ENCODE results near the gene DGKQ.
"Not testable (repeated sequence)": the region's sequence is repeated elsewhere in the genome, so short reads cannot be mapped to it uniquely, and the experiment has no call there.

DGKQ gene

DNA sequence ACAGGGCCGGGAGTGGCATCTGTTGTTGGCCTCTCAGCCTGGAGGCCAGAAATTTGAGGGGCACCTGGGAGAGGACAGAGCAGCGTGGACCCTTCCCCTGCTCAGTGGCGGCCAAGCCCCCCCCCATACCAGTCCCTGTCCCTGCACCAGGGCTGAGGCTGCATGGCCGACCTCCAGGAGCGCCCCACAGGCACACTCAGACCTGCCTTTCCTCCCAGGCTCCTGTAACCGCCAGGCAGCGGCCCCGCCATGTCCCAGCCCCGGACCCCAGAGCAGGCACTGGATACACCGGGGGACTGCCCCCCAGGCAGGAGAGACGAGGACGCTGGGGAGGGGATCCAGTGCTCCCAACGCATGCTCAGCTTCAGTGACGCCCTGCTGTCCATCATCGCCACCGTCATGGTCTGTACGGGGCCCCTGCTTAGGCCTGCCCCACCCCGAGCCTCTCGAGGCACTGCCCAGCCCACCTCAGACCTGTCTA lies 25.8 kb downstream of the DGKQ start:
- Histone ChIP-seq H3K27me3 (ENCODE audit: insufficient read depth, low read length) (peaks cover 2% of the 10 kb centered on the region; the same call in 1 of the 2 replicates), H3K9me3 (ENCODE audit: insufficient read depth, low read depth, low read length) (no peaks in the 10 kb centered on the region), H3K36me3 (ENCODE audit: insufficient read depth, low read length) (no peaks in the 10 kb centered on the region), H3K4me3 (ENCODE audit: low read length) (no peak overlapping the region), H3K9ac (ENCODE audit: low read depth, low read length) (no peak overlapping the region), H3K27ac (ENCODE audit: low read depth, low read length) (no peak overlapping the region), H3K4me1 (ENCODE audit: insufficient read depth, low read length) (peaks cover 10% of the 10 kb centered on the region; the same call in 1 of the 2 replicates)
- 93% methylated on average over 19 of the region's 19 CpGs for WGBS

DNA sequence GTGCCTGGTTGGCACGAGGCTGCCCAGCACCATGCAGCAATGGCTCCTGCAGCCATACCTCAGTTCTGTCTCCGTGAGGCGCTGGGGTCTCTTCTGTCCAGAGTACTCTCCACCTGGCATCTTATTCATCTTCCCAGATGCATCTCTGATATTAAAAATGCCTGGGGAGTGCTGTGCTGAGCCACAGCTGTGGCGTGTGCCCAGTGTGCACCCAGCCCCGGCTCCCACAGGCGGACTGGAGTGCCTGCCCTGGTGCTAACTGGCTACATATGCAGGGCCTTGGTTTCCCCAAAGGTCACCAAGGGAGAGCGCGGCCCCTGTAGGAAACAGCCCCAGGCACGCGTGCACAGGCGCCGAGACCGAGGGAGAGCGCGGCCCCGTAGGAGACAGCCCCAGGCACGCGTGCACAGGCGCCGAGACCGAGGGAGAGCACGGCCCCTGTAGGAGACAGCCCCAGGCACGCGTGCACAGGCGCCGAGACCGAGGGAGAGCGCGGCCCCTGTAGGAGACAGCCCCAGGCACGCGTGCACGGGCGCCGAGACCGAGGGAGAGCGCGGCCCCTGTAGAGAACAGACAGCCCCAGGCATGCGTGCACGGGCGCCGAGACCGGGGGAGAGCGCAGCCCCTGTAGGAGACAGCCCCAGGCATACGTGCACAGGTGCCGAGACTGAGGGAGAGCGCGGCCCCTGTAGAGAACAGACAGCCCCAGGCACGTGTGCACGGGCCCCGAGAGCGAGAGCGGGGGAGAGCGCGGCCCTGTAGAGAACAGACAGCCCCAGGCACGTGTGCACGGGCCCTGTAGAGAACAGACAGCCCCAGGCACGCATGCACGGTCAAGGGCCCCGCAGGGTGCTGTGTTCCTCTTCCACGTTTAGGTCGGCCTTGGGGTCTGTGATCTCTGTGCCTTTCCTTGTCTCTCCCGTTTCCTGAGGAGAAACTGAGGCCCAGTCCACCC lies 26.6 kb downstream of the DGKQ start:
- no peaks in the 10 kb centered on the region for H3K9me3 ChIP-seq (ENCODE audit: insufficient read depth, low read depth, low read length)
- H3K36me3 ChIP-seq (ENCODE audit: insufficient read depth, low read length): no peaks in the 10 kb centered on the region
- H3K27me3 ChIP-seq (ENCODE audit: insufficient read depth, low read length): peaks cover 2% of the 10 kb centered on the region; the same call in 1 of the 2 replicates
- H3K4me1 ChIP-seq (ENCODE audit: insufficient read depth, low read length): peaks cover 10% of the 10 kb centered on the region; the same call in 1 of the 2 replicates
- 92% methylated on average over 62 of the region's 62 CpGs for WGBS
- H3K9ac ChIP-seq (ENCODE audit: low read depth, low read length): no peak overlapping the region
- H3K4me3 ChIP-seq (ENCODE audit: low read length): no peak overlapping the region
- H3K27ac ChIP-seq (ENCODE audit: low read depth, low read length): no peak overlapping the region

DNA sequence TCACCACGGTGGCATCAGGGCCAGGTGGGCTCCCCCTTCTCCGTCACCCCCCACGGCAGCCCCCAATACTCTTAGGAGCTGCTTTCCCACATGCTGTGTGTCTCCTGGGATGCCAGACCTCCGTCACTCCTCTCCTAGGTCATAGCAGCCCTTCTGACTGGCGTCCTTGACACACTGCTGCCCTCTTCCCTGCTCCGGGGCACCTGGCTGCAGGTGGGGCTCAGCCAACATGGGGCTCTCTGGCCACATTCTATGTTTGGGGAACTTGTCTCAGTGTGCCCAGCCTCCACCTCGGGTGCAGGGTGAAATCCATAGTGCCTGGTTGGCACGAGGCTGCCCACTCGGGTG lies 27.3 kb downstream of the DGKQ start:
- WGBS: 80% methylated on average over 9 of the region's 9 CpGs
- Histone ChIP-seq H3K4me3 (ENCODE audit: low read length) (peak overlapping the region; percentile 40; the same call in 1 of the 2 replicates), H3K36me3 (ENCODE audit: insufficient read depth, low read length) (no peaks in the 10 kb centered on the region), H3K27me3 (ENCODE audit: insufficient read depth, low read length) (peaks cover 2% of the 10 kb centered on the region; the same call in 1 of the 2 replicates), H3K4me1 (ENCODE audit: insufficient read depth, low read length) (peaks cover 10% of the 10 kb centered on the region; the same call in 1 of the 2 replicates), H3K9ac (ENCODE audit: low read depth, low read length) (no peak overlapping the region), H3K27ac (ENCODE audit: low read depth, low read length) (no peak overlapping the region), H3K9me3 (ENCODE audit: insufficient read depth, low read depth, low read length) (no peaks in the 10 kb centered on the region)

DNA sequence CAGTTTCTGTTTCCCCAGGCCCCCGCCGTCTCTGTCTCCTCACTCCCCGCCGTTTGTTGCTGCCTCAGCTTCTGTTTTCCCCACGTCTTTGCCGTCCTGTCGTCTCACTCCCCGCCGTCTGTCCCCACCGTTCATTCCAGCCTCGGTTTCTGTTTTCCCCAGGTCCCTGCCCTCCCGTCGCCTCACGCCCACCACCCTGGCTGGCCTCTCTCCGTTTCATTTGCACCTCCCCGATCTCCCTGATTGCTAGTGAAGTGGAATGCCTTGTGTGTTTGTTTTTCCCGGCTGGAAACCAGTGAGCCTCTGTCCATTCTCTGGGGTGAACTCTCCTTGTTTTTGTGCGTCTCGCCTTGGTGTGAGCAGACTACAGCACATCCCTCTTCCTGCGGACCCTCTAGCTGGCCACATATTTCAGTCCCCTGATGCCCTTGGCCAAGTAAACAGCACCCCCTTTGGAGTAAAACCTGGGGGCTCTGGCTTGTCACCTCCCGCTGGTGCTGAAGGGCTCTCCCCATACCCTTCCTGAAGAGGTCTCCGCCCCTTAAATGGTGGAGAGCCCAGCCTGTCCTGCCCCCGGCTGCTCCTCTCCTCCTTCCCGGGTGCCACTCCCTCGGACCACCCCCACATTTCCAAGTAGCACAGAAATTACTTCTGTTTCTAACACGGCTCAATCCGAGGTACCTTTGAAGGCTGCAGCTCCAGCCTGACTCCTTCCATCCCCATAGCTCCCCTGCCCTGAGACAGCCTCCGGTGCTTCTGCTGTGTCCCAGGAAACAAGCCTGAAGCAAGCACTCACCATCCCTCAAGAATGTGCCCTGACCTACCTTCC lies 27.9 kb downstream of the DGKQ start:
- Histone ChIP-seq H3K4me3 (ENCODE audit: low read length) (peak overlapping the region; percentile 40), H3K36me3 (ENCODE audit: insufficient read depth, low read length) (no peaks in the 10 kb centered on the region), H3K9me3 (ENCODE audit: insufficient read depth, low read depth, low read length) (no peaks in the 10 kb centered on the region), H3K27ac (ENCODE audit: low read depth, low read length) (no peak overlapping the region), H3K4me1 (ENCODE audit: insufficient read depth, low read length) (peaks cover 10% of the 10 kb centered on the region; the same call in 1 of the 2 replicates), H3K27me3 (ENCODE audit: insufficient read depth, low read length) (peaks cover 2% of the 10 kb centered on the region; the same call in 1 of the 2 replicates), H3K9ac (ENCODE audit: low read depth, low read length) (peak overlapping the region; percentile 1; the same call in 1 of the 2 replicates)
- 29% methylated on average over 28 of the region's 28 CpGs for WGBS

DNA sequence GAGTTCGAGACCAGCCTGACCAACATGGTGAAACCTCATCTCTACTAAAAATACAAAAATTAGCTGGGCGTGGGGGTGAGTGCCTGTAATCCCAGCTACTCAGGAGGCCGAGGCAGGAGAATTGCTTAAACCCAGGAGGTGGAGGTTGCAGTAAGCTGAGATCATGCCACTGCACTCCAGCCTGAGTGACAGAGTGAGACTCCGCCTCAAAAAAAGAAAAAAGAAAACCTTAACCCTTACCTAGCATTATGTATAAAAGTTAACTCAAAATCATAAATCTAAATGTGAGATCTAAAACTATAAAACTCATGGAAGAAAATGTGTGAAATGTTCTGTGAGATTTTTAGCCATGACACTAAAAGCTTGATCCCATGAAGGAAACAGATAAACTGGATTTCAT lies 33.9 kb downstream of the DGKQ start:
- not testable (repeated sequence) for H3K36me3 ChIP-seq (ENCODE audit: insufficient read depth, low read length); H3K9ac ChIP-seq (ENCODE audit: low read depth, low read length); H3K27ac ChIP-seq (ENCODE audit: low read depth, low read length); H3K4me3 ChIP-seq (ENCODE audit: low read length); H3K9me3 ChIP-seq (ENCODE audit: insufficient read depth, low read depth, low read length); H3K4me1 ChIP-seq (ENCODE audit: insufficient read depth, low read length); H3K27me3 ChIP-seq (ENCODE audit: insufficient read depth, low read length)
- 88% methylated on average over 2 of the region's 4 CpGs for WGBS

DNA sequence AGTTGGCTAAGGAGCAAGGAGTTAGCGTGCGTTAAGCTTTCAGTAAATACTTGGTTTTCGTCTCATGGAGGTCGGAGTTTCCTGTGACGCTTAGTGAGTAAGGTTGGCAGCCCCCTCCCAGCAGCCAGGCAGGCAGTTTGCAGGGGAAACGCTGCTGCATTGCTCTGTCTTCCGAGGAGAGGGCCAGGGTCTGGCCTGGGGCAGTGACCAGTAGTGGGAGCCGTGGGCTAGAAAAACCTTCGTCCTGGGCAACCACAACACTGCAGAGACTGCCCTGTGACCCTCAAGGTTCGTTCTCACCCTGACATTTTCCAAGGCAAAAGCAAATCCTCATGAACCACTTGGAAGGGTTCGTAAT lies 40.7 kb downstream of the DGKQ start:
- H3K9me3 ChIP-seq (ENCODE audit: insufficient read depth, low read depth, low read length): no peaks in the 10 kb centered on the region
- H3K4me3 ChIP-seq (ENCODE audit: low read length): peak overlapping the region; percentile 92
- peak overlapping the region; percentile 12; the same call in 1 of the 2 replicates for H3K27ac ChIP-seq (ENCODE audit: low read depth, low read length)
- no peaks in the 10 kb centered on the region for H3K36me3 ChIP-seq (ENCODE audit: insufficient read depth, low read length)
- peak overlapping the region; percentile 72 for H3K9ac ChIP-seq (ENCODE audit: low read depth, low read length)
- WGBS: 8% methylated on average over 11 of the region's 11 CpGs
- peaks cover 4% of the 10 kb centered on the region; the same call in 1 of the 2 replicates for H3K27me3 ChIP-seq (ENCODE audit: insufficient read depth, low read length)
- no peaks in the 10 kb centered on the region; the same call in 1 of the 2 replicates for H3K4me1 ChIP-seq (ENCODE audit: insufficient read depth, low read length)

DNA sequence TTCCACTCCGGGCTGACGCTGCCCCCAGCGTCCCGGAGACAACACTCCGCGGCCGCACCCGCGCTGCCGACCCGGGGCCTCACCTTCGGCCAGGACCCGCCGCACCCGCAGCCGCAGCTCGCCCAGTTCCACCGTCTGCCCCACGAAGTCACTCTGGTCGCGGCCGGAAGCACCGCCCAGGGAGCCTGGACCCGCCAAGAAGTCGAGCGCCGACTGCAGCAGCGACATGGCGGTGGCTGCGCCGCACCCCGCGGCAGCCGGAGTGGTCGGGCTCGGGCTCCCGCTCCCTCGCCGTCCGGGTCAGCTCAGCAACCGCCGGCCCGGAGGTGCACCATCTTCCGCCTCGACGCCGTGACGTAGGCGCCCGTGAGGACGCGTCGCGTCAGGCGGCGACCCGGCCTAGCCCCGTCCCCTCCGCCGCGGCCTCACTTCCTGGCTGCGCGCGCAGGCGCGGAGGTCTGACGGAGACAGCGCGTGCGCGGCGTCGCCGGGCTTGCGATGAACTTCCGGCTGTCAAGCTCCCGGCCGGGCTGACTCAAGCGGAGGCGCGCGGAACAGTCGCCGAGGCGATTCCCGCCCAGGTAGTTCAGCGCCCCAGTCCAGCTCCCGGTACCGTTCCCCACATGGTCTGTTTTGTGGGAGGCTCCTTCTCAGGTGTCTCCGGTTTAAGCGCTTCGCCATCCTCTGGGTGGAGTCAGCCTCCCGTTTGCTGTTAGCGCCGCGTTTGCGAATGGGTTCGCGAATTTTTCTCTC lies 41.2 kb downstream of the DGKQ start, which contains the start of the genes GAK and TMEM175:
Gene GAK, minus strand, starts transcription at position 357 of the 753 bp plus-strand sequence. Its CDS starts 129 bp downstream, at position 228.
Gene TMEM175, plus strand, starts transcription at position 501 of the 753 bp plus-strand sequence. CDS start 15,280 bp downstream, outside the sequence.
- peak within 1 kb of the TSS; percentile 84 for H3K27ac ChIP-seq (ENCODE audit: low read depth, low read length)
- no peaks in the 10 kb centered on the region; the same call in 1 of the 2 replicates for H3K4me1 ChIP-seq (ENCODE audit: insufficient read depth, low read length)
- H3K36me3 ChIP-seq (ENCODE audit: insufficient read depth, low read length): no peaks in the 10 kb centered on the region
- H3K27me3 ChIP-seq (ENCODE audit: insufficient read depth, low read length): peaks cover 4% of the 10 kb centered on the region; the same call in 1 of the 2 replicates
- peak within 1 kb of the TSS; percentile 92 for H3K4me3 ChIP-seq (ENCODE audit: low read length)
- WGBS: under 1% methylated on average over 99 of the region's 99 CpGs
- H3K9ac ChIP-seq (ENCODE audit: low read depth, low read length): peak within 1 kb of the TSS; percentile 80
- no peaks in the 10 kb centered on the region for H3K9me3 ChIP-seq (ENCODE audit: insufficient read depth, low read depth, low read length)

DNA sequence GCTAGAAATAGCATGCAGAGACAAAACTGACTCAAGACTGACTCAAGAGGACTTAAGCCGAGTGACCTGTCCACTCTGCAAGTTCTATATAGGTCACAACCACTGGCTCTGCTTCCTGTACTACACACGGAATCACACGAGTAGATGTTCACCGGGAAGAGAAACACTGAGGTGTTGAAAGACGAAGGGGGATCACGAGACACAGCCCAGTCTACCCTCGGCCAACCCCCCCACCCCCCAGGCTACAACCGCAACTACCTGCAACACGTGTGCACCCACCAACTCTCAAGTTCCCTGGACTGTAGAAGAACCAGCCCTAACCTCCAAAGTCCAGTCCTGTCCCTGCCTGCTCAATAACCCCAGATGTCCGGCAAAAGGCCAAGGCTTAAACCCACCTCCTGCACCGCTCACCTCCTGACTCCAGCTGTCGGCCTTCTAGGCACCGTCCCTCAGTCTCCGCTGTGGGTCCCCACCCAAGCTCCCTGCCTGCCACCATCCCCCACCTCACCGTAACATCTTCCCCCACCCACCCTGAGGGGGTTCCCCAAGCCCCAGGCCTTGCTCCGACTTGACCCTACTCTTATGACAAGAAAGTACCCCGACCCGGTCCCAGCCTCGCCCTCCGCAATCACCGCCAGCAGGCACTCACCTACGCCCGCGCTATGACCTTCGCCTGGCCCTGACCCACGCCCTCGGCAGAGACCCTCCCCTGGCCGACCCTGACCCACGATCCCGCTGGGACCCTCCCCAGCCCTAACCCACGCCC lies 42.0 kb downstream of the DGKQ start:
- Histone ChIP-seq H3K9ac (ENCODE audit: low read depth, low read length) (peak overlapping the region; percentile 80), H3K4me3 (ENCODE audit: low read length) (peak overlapping the region; percentile 92), H3K27ac (ENCODE audit: low read depth, low read length) (peak overlapping the region; percentile 84), H3K4me1 (ENCODE audit: insufficient read depth, low read length) (no peaks in the 10 kb centered on the region; the same call in 1 of the 2 replicates), H3K36me3 (ENCODE audit: insufficient read depth, low read length) (no peaks in the 10 kb centered on the region), H3K9me3 (ENCODE audit: insufficient read depth, low read depth, low read length) (no peaks in the 10 kb centered on the region), H3K27me3 (ENCODE audit: insufficient read depth, low read length) (peaks cover 4% of the 10 kb centered on the region; the same call in 1 of the 2 replicates)
- WGBS: 12% methylated on average over 31 of the region's 31 CpGs

DNA sequence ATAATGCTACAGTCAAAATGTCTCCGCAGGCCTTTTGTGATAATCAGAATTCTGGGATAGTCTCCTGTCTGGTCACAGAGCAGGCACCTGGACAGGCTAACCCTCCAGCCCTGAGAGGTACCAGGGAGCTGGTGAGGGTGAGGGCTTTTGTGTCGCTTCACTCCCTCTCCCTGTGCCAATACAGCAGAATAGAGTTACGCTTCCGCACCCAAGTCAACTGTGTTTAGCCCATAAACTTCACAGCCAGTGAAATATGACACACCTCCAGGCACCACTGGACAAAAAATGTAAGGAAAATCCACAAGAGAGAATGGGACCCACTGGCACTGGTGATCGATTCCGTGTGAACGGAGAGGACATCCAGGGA lies 42.6 kb downstream of the DGKQ start:
- peak overlapping the region; percentile 92 for H3K4me3 ChIP-seq (ENCODE audit: low read length)
- WGBS: 84% methylated on average over 7 of the region's 7 CpGs

More for the DNA sequence above, 42.6 kb downstream of the DGKQ start:
- no peak overlapping the region for H3K27ac ChIP-seq (ENCODE audit: low read depth, low read length)
- H3K9ac ChIP-seq (ENCODE audit: low read depth, low read length): peak overlapping the region; percentile 80
- H3K27me3 ChIP-seq (ENCODE audit: insufficient read depth, low read length): peaks cover 4% of the 10 kb centered on the region; the same call in 1 of the 2 replicates
- H3K4me1 ChIP-seq (ENCODE audit: insufficient read depth, low read length): no peaks in the 10 kb centered on the region; the same call in 1 of the 2 replicates
- no peaks in the 10 kb centered on the region for H3K9me3 ChIP-seq (ENCODE audit: insufficient read depth, low read depth, low read length)
- H3K36me3 ChIP-seq (ENCODE audit: insufficient read depth, low read length): no peaks in the 10 kb centered on the region
